SJSA1 (cell line): Measurements from ENCODE around the gene UBASH3A. TPM values are rescaled to one million over a fixed set of nuclear protein-coding genes. Genes with fewer than 3 reads are reported as not detected.
"Not testable (repeated sequence)": the region's sequence is repeated elsewhere in the genome, so short reads cannot be mapped to it uniquely, and the experiment has no call there.

Experiments used
- DNase-seq, 2 experiments: peaks; one replicate each; pipeline ENCODE4 v3.0.0-alpha.2; 2015 to 2020; ENCODE audit warnings: low spot score in 2 of 2, low read depth in 1 of 2
- H3K27ac ChIP-seq: fragments of 250-450 bp; sonication (Bioruptor Pico); 2 replicates; pipeline ENCODE4 v1.5.1; 2020; ENCODE audit warnings: mild to moderate bottlenecking, moderate library complexity
- H3K27me3 ChIP-seq: fragments of 250-450 bp; sonication (Bioruptor Pico); replicated peaks from 2 replicates; pipeline ENCODE4 v1.5.1; 2020; ENCODE audit warnings: mild to moderate bottlenecking, moderate library complexity
- H3K36me3 ChIP-seq: fragments of 250-450 bp; sonication (Bioruptor Pico); 2 replicates; pipeline ENCODE4 v1.5.1; 2020; ENCODE audit warnings: mild to moderate bottlenecking
- H3K4me1 ChIP-seq: fragments of 250-450 bp; sonication (Bioruptor Pico); replicated peaks from 2 replicates; pipeline ENCODE4 v1.6.1; 2021; ENCODE audit warnings: mild to moderate bottlenecking
- H3K4me3 ChIP-seq: fragments of 250-450 bp; sonication (Bioruptor Pico); 2 replicates; pipeline ENCODE4 v1.5.1; 2020; ENCODE audit warnings: mild to moderate bottlenecking
- H3K9me3 ChIP-seq: fragments of 250-450 bp; sonication (Bioruptor Pico); replicated peaks from 2 replicates; pipeline ENCODE4 v1.5.1; 2020; ENCODE audit warnings: mild to moderate bottlenecking
- total RNA-seq: library from RNA; depleted of rRNA; stranded (reverse); fragments of >200 nt; shearing (Covaris generic); gene quantifications from 2 replicates; pipeline ENCODE4 v1.2.3, GENCODE V29; 2014

UBASH3A gene
- total RNA-seq, 1 experiment from 2014 or later, result not detected

- Histone ChIP-seq H3K36me3 (no peaks in the 10 kb centered on the region), H3K27me3 (no peaks in the 10 kb centered on the region), H3K4me3 (no peak overlapping the region), H3K27ac (0 out of 2 replicates have a peak overlapping the region, but pooled peaks have one; percentile 6), H3K9me3 (no peaks in the 10 kb centered on the region), H3K4me1 (peaks cover 10% of the 10 kb centered on the region)
- peak in 1 of 2 experiments; percentile 23 for DNase-seq
Measured at GRCh38 chr21:42401154-42401553, 2.5 kb upstream of the UBASH3A start.

GRCh38 chr21:42401820-42402251 lies 1.9 kb upstream of the UBASH3A start:
- Histone ChIP-seq H3K4me1 (peaks cover 10% of the 10 kb centered on the region), H3K9me3 (no peaks in the 10 kb centered on the region), H3K27ac (no peak overlapping the region), H3K36me3 (no peaks in the 10 kb centered on the region), H3K27me3 (no peaks in the 10 kb centered on the region), H3K4me3 (no peak overlapping the region)
- DNase-seq, result no peak

- Histone ChIP-seq H3K4me3 (no peak overlapping the region), H3K36me3 (no peaks in the 10 kb centered on the region), H3K27me3 (no peaks in the 10 kb centered on the region), H3K27ac (no peak overlapping the region), H3K9me3 (no peaks in the 10 kb centered on the region), H3K4me1 (peaks cover 10% of the 10 kb centered on the region)
- no peak for DNase-seq
Measured at GRCh38 chr21:42404539-42404938, 837 bp downstream of the UBASH3A start.

- Histone ChIP-seq H3K27me3 (no peaks in the 10 kb centered on the region), H3K36me3 (no peaks in the 10 kb centered on the region), H3K9me3 (no peaks in the 10 kb centered on the region), H3K27ac (no peak overlapping the region), H3K4me1 (peaks cover 6% of the 10 kb centered on the region), H3K4me3 (no peak overlapping the region)
- no peak for DNase-seq
Measured at GRCh38 chr21:42405064-42406013, 1.6 kb downstream of the UBASH3A start.

- DNase-seq, result no peak
- no peaks in the 10 kb centered on the region for H3K4me1 ChIP-seq
- 0 out of 2 replicates have a peak, but pooled peaks cover 1% of the 10 kb centered on the region for H3K9me3 ChIP-seq
- no peak overlapping the region for H3K27ac ChIP-seq
- no peak overlapping the region for H3K4me3 ChIP-seq
- no peaks in the 10 kb centered on the region for H3K27me3 ChIP-seq
- no peaks in the 10 kb centered on the region for H3K36me3 ChIP-seq
Measured at GRCh38 chr21:42406201-42406621, 2.5 kb downstream of the UBASH3A start.

GRCh38 chr21:42406866-42407265 lies 3.2 kb downstream of the UBASH3A start:
- no peak overlapping the region for H3K4me3 ChIP-seq
- 0 out of 2 replicates have a peak, but pooled peaks cover 2% of the 10 kb centered on the region for H3K9me3 ChIP-seq
- no peaks in the 10 kb centered on the region for H3K27me3 ChIP-seq
- no peak overlapping the region for H3K27ac ChIP-seq
- no peaks in the 10 kb centered on the region for H3K36me3 ChIP-seq
- peaks cover 4% of the 10 kb centered on the region; the same call in 1 of the 2 replicates for H3K4me1 ChIP-seq
- DNase-seq, result no peak

- Histone ChIP-seq H3K4me3 (no peak overlapping the region), H3K27me3 (no peaks in the 10 kb centered on the region), H3K9me3 (0 out of 2 replicates have a peak, but pooled peaks cover 2% of the 10 kb centered on the region), H3K27ac (no peak overlapping the region), H3K36me3 (no peaks in the 10 kb centered on the region), H3K4me1 (peaks cover 7% of the 10 kb centered on the region; the same call in 1 of the 2 replicates)
- no peak for DNase-seq
Measured at GRCh38 chr21:42407476-42407875, 3.8 kb downstream of the UBASH3A start.

GRCh38 chr21:42408718-42409117 lies 5.0 kb downstream of the UBASH3A start:
- not testable (repeated sequence) for H3K27me3 ChIP-seq, H3K27ac ChIP-seq, DNase-seq, H3K36me3 ChIP-seq, H3K4me3 ChIP-seq, H3K4me1 ChIP-seq, H3K9me3 ChIP-seq

GRCh38 chr21:42409366-42409765 lies 5.7 kb downstream of the UBASH3A start:
- H3K4me1 ChIP-seq, result peaks cover 7% of the 10 kb centered on the region; the same call in 1 of the 2 replicates
- 0 out of 2 replicates have a peak, but pooled peaks cover 2% of the 10 kb centered on the region for H3K9me3 ChIP-seq
- no peak overlapping the region for H3K4me3 ChIP-seq
- no peaks in the 10 kb centered on the region for H3K36me3 ChIP-seq
- no peaks in the 10 kb centered on the region for H3K27me3 ChIP-seq
- no peak overlapping the region for H3K27ac ChIP-seq
- DNase-seq, result no peak

GRCh38 chr21:42411197-42411869 lies 7.6 kb downstream of the UBASH3A start:
- no peaks in the 10 kb centered on the region for H3K36me3 ChIP-seq
- no peak overlapping the region for H3K27ac ChIP-seq
- peaks cover 20% of the 10 kb centered on the region for H3K4me1 ChIP-seq
- DNase-seq, result no peak
- H3K27me3 ChIP-seq, result no peaks in the 10 kb centered on the region
- H3K9me3 ChIP-seq, result 0 out of 2 replicates have a peak, but pooled peaks cover 2% of the 10 kb centered on the region
- no peak overlapping the region for H3K4me3 ChIP-seq

- H3K36me3 ChIP-seq, result no peaks in the 10 kb centered on the region
- peaks cover 20% of the 10 kb centered on the region for H3K4me1 ChIP-seq
- H3K9me3 ChIP-seq, result 0 out of 2 replicates have a peak, but pooled peaks cover 2% of the 10 kb centered on the region
- H3K27ac ChIP-seq, result no peak overlapping the region
- peak in 1 of 2 experiments; percentile 5 for DNase-seq
- no peaks in the 10 kb centered on the region for H3K27me3 ChIP-seq
- no peak overlapping the region for H3K4me3 ChIP-seq
Measured at GRCh38 chr21:42411891-42412635, 8.4 kb downstream of the UBASH3A start.

- Histone ChIP-seq H3K4me3 (no peak overlapping the region), H3K4me1 (peaks cover 20% of the 10 kb centered on the region), H3K9me3 (0 out of 2 replicates have a peak, but pooled peaks cover 2% of the 10 kb centered on the region), H3K36me3 (no peaks in the 10 kb centered on the region), H3K27ac (no peak overlapping the region), H3K27me3 (no peaks in the 10 kb centered on the region)
- no peak for DNase-seq
Measured at GRCh38 chr21:42412636-42412933, 8.9 kb downstream of the UBASH3A start.

- H3K4me1 ChIP-seq, result peaks cover 20% of the 10 kb centered on the region
- 0 out of 2 replicates have a peak, but pooled peaks cover 2% of the 10 kb centered on the region for H3K9me3 ChIP-seq
- no peak overlapping the region for H3K27ac ChIP-seq
- no peaks in the 10 kb centered on the region for H3K36me3 ChIP-seq
- H3K4me3 ChIP-seq, result no peak overlapping the region
- H3K27me3 ChIP-seq, result no peaks in the 10 kb centered on the region
- DNase-seq, result no peak
Measured at GRCh38 chr21:42413093-42413492, 9.4 kb downstream of the UBASH3A start.
